ENCODE results near the gene ZBTB16.

DNA sequence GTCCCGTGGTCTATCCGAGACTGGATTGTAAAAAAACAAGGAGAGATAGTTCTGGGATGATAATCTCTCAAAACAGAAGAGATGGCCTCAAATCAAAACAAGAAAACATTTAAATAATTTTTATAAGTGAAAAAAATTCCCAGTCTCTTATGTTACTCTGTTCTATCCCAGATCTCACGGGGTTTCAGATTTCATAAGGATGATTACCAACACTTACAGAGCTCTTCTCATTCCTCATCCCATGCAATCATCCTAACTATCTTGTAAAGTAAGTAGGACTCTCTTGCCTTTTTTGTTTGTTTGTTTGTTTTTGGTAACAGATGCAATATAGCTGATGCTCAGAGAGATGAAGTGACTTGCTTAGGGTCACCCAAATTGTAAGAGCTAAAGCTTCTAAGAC lies 20.0 kb upstream of the ZBTB16 start:
- TF ChIP-seq, protein P1, sequence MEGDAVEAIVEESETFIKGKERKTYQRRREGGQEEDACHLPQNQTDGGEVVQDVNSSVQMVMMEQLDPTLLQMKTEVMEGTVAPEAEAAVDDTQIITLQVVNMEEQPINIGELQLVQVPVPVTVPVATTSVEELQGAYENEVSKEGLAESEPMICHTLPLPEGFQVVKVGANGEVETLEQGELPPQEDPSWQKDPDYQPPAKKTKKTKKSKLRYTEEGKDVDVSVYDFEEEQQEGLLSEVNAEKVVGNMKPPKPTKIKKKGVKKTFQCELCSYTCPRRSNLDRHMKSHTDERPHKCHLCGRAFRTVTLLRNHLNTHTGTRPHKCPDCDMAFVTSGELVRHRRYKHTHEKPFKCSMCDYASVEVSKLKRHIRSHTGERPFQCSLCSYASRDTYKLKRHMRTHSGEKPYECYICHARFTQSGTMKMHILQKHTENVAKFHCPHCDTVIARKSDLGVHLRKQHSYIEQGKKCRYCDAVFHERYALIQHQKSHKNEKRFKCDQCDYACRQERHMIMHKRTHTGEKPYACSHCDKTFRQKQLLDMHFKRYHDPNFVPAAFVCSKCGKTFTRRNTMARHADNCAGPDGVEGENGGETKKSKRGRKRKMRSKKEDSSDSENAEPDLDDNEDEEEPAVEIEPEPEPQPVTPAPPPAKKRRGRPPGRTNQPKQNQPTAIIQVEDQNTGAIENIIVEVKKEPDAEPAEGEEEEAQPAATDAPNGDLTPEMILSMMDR (IDR thresholded peaks at IDR 0.05; ENCODE audit: borderline replicate concordance, extremely low read depth, low read length, poor library complexity, severe bottlenecking), result no peak
- no peak for TF ChIP-seq EZH2 (IDR thresholded peaks at IDR 0.05; ENCODE audit: borderline replicate concordance, low read depth, low read length, severe bottlenecking)

Data from DND-41 (cell line).